GM19397 (cell line): ENCODE results near the gene ITPKC.
"Not testable (repeated sequence)": the region's sequence is repeated elsewhere in the genome, so short reads cannot be mapped to it uniquely, and the experiment has no call there.

Experiments used
- ATAC-seq: cut with Tn5 transposase; IDR thresholded peaks from one replicate; pipeline ENCODE4 v1.9.1; 2021; ENCODE audit warnings: mild to moderate bottlenecking, moderate library complexity; ENCODE audit not compliant: unreplicated experiment

The ITPKC gene

DNA sequence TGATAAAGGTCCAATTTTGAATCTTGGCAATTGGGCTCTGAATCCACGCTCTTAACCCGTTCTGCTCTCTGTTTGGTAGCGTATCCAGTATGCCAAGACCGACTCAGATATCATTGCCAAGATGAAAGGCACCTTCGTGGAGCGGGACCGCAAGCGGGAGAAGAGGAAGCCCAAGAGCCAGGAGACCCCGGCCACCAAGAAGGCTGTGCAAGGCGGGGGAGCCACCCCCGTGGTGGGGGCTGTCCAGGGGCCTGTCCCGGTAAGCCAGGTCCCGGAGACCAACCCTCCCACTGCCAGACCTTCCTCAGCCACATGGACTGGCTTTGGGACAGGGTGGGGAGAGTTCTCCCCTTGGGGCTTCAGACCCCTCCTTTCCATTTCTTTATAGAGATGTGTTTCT, 42.4 kb downstream of the ITPKC start:
- ATAC-seq, result no peak

GRCh38 chr19:40762754-40763470, 46.0 kb downstream of the ITPKC start:
- ATAC-seq, result no peak

- no peak for ATAC-seq
These were observed 46.6 kb downstream of the ITPKC start for GRCh38 chr19:40763526-40763925.

DNA sequence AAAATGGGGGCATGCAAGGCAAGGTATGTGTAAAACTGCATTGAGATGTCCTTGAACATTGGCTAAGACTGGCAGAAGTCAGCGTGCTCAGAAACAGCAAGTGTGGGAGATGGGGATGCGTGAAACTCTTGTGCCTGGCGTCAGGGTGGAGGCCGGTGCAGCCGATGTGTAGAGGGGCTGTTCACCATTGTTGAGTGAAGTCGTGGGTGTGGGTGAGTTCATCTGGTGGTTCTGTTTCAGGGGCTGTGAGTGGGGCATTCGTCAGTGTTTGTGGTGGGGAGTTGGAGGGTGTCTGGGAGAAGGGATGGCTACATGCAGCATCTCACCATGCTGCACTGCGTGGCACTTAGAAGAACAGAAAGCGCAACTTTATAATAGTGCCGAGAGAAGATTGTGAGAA, 47.1 kb downstream of the ITPKC start:
- ATAC-seq, result no peak

GRCh38 chr19:40766385-40766784, 49.5 kb downstream of the ITPKC start:
- not testable (repeated sequence) for ATAC-seq

GRCh38 chr19:40768869-40769268, 52.0 kb downstream of the ITPKC start:
- no peak for ATAC-seq

GRCh38 chr19:40771101-40771862, 54.4 kb downstream of the ITPKC start:
- not testable (repeated sequence) for ATAC-seq

- no peak for ATAC-seq
These were observed 58.2 kb downstream of the ITPKC start, which contains the start of gene MIA for GRCh38 chr19:40774916-40775631. Gene MIA, plus strand, starts transcription at chr19:40775521. Its CDS starts 22 bp downstream, at chr19:40775543.

- ATAC-seq, result no peak
These were observed 58.7 kb downstream of the ITPKC start for GRCh38 chr19:40775632-40776022.

GRCh38 chr19:40776364-40776763, 59.5 kb downstream of the ITPKC start:
- ATAC-seq, result no peak

DNA sequence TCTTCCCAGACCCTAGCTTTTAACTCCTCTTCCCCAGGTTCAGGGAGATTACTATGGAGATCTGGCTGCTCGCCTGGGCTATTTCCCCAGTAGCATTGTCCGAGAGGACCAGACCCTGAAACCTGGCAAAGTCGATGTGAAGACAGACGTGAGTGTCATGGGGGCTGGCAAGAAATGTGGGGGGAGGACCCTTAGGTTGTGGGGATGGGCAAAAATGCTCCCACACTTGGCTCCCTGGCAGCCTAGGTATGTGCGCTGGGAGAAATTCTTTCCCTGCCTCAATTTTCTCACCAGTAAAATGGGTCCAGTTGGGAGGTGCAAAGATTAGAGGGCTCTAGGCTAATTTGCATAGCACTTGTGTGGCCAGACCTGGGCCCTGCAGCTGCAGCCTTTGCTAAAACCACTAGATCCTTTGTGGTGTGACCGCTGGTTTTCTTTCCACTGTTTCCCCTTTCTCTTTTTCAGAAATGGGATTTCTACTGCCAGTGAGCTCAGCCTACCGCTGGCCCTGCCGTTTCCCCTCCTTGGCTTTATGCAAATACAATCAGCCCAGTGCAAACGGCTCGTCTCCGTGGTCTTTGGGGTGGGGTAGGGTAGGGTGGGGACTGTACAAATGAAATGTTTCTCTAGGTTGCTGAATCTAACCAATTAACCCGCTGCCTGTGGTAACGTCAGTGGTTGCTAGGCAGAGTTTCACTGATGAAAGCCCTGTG, 60.2 kb downstream of the ITPKC start:
- peak; percentile 65 for ATAC-seq

DNA sequence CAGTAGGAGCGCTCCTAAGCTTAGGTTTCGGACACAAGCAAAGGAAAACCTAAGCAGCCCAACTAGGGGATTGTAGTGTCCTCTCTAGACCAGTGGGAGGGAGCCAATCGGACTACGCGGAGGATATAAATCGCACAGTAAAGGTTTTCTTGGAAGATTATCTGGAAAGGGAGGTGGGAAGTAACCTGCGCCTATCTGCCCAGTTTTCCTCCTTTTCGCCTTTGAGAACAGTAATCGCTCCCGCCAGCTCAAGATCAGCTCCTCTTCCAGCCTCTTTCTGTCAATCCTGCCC, 60.7 kb downstream of the ITPKC start:
- no peak for ATAC-seq

DNA sequence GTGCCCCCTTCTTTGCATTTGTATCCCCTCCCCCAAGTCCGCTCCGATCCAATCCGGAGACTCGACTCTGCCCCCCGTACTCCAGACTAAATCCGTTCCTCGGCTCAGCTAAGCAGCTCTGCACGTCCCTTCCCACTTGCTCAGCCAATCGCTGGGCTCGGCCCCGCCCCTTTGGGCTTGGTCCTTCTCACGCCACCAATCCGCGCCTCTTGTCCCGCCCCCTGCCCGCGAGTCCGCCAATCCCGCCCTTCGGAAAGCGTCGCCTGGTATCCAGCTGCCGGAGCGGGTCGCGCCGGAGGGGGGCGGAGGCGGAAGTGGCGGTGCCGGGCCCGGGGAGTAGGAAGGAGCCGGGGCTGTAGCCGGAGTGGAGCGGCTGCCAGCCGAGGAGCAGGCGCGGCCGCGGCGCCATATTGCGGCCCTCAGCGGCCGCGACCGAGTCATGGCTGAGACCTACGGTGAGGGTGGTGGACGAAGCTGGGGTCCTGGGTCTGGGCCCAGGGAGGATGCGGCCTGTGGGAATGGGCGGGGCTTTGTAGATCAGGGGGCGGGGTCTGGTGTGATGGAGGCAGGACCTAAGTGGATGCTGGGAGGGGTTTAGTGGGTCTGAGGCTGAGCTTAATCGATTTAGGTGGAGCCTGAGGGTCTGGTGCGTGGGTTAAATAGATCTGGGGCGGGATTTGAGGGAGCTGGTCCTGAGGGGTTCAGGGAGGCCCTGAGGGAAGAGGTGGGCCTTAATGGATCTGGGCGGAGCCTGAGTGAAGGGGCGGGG, 61.2 kb downstream of the ITPKC start, which contains the start of gene RAB4B:
Gene RAB4B (plus strand): TSS at position 311 of the 769 bp plus-strand sequence. CDS start 129 bp downstream, at position 440.
- peak; percentile 65 for ATAC-seq

DNA sequence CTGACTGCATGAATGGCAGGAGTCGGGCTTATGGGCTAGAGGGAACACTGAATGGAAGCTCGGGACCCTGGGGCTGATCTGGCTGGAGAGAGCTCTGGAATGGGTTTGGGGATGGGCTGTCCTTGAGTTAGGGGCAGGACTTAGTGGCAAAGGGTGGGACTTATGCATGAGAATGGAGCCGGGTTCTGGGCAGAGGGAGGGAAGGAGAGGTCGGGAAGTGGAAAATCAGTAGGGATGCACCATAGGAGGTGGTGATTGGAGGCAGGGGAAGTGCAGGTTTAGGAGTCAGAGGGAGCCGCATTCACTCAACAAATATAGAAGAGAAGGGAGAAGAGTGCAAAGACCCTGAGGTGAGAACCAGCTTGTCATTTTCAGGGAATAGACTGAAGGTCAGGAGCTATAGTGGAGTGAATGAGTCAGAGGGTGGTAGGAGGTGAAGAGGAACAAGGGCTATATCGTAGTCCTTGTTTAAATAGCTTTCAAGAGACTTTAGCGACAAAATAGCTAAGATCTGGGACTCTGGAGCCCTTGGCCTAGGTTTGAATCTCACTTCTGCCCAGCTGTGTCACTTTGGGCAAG, 61.9 kb downstream of the ITPKC start:
- ATAC-seq, result no peak

DNA sequence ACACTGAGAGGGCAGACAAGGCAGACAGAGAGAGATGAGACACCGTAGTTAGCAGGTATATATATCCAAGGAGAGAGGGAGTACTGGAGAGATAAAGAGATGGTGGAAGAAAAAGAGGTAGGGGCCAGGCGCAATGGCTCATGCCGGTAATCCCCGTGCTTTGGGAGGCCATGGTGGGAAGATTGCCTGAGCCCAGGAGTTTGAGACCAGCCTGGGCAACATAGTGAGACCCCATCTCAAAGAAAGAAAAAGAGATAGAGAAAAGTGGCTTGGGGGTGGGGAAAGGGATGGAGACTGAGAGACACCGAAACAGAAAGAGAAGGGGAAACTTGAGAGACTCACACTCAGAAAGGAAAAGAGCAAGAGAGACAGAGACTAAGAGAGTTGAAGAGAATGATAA, 63.7 kb downstream of the ITPKC start:
- ATAC-seq, result no peak

- ATAC-seq, result no peak
These were observed 64.2 kb downstream of the ITPKC start for GRCh38 chr19:40781140-40781539.

GRCh38 chr19:40783711-40784110, 66.8 kb downstream of the ITPKC start:
- ATAC-seq, result no peak

- not testable (repeated sequence) for ATAC-seq
These were observed 67.2 kb downstream of the ITPKC start for GRCh38 chr19:40784146-40784545.

DNA sequence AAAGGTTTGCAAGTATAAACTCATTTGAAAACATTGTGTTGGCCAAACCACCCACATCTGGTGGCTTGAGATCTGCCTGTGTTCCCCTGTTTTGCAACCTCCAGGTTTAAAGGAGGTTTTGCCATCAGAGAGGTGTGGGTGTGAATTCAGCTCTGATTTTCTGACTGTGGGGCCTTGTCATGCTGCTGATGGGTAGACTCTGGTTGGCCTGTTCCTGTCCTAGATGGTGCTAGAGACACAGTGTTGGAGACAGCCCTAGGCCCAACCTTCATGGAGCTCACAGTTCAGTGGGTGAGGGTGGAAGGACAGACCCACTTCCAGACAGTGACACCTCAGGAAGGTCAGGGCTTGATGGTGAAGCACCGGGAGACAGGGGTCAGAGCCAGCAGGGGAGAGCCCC, 68.6 kb downstream of the ITPKC start:
- no peak for ATAC-seq
